Neural crest cell (in vitro differentiated cells): ENCODE results near the gene CST11. TPM values are rescaled to one million over a fixed set of nuclear protein-coding genes. Genes with fewer than 3 reads are reported as not detected.

Source experiments
- DNase-seq: peaks from one replicate; pipeline ENCODE4 v3.0.0; 2021; ENCODE audit warnings: low read depth, mixed read lengths, low spot score
- H3K27ac Mint-ChIP-seq: one replicate; pipeline ENCODE4 v1.8.0; 2021; ENCODE audit warnings: mild to moderate bottlenecking, mixed read lengths; ENCODE audit not compliant: unreplicated experiment
- H3K27me3 Mint-ChIP-seq: 2 replicates; pipeline ENCODE4 v1.8.0; 2021; ENCODE audit warnings: low read depth, mild to moderate bottlenecking, mixed read lengths
- H3K36me3 Mint-ChIP-seq: 2 replicates; pipeline ENCODE4 v1.8.0; 2021; ENCODE audit warnings: low read depth, mild to moderate bottlenecking, mixed read lengths
- H3K4me1 Mint-ChIP-seq: 2 replicates; pipeline ENCODE4 v1.8.0; 2021; ENCODE audit warnings: mixed read lengths
- H3K4me3 Mint-ChIP-seq: one replicate; pipeline ENCODE4 v1.8.0; 2021; ENCODE audit warnings: mild to moderate bottlenecking, mixed read lengths
- H3K9me3 Mint-ChIP-seq: 2 replicates; pipeline ENCODE4 v1.8.0; 2021; ENCODE audit warnings: mixed read lengths
- total RNA-seq: library from RNA; stranded (reverse); gene quantifications from 2 replicates; pipeline ENCODE4 v1.2.1, GENCODE V29; 2021
- TF ChIP-seq, protein P1 (sequence below): fragments of 200-600 bp; sonication (generic); conservative IDR thresholded peaks from 2 replicates; pipeline ENCODE4 v1.5.0; 2021; ENCODE audit warnings: antibody characterized with exemption, mild to moderate bottlenecking

Gene CST11
- total RNA-seq, 1 donor from 2014 or later = not detected

DNA sequence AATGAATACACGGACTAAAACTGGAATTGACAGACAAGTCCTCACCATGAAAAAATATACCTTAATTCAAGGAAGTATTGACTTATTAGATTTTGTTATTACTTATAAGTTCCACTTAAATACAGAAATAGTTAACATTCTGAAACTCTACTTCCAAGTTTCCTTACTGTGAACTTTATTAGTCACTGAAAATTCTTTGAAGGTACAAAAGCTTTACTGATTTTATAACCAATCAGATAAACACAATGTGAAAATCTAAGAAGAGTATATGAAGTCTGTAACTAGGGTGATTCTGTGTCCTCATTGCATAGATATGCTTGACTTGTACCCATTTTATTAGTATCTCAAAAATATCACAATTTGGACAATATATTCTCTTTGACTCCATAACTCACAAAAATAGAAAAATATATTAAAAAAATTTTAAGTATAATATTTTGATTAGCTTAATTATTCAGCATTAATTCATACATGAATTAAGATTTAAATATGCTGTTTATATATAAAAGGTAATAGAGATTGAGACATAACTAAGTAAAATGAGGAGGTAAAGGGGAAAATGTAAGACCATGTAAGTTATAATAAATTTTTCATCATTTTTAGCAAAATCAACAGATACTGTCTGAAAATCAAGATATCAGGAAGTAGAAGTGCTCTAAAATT, 38.0 kb downstream of the CST11 start:
- Mint-ChIP-seq H3K27me3 (no peaks in the 10 kb centered on the region), H3K4me1 (peaks cover 13% of the 10 kb centered on the region), H3K9me3 (no peaks in the 10 kb centered on the region), H3K27ac (no peak overlapping the region), H3K36me3 (no peaks in the 10 kb centered on the region), H3K4me3 (no peak overlapping the region)
- TF ChIP-seq, protein P1, sequence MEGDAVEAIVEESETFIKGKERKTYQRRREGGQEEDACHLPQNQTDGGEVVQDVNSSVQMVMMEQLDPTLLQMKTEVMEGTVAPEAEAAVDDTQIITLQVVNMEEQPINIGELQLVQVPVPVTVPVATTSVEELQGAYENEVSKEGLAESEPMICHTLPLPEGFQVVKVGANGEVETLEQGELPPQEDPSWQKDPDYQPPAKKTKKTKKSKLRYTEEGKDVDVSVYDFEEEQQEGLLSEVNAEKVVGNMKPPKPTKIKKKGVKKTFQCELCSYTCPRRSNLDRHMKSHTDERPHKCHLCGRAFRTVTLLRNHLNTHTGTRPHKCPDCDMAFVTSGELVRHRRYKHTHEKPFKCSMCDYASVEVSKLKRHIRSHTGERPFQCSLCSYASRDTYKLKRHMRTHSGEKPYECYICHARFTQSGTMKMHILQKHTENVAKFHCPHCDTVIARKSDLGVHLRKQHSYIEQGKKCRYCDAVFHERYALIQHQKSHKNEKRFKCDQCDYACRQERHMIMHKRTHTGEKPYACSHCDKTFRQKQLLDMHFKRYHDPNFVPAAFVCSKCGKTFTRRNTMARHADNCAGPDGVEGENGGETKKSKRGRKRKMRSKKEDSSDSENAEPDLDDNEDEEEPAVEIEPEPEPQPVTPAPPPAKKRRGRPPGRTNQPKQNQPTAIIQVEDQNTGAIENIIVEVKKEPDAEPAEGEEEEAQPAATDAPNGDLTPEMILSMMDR = no peak
- no peak for DNase-seq

DNA sequence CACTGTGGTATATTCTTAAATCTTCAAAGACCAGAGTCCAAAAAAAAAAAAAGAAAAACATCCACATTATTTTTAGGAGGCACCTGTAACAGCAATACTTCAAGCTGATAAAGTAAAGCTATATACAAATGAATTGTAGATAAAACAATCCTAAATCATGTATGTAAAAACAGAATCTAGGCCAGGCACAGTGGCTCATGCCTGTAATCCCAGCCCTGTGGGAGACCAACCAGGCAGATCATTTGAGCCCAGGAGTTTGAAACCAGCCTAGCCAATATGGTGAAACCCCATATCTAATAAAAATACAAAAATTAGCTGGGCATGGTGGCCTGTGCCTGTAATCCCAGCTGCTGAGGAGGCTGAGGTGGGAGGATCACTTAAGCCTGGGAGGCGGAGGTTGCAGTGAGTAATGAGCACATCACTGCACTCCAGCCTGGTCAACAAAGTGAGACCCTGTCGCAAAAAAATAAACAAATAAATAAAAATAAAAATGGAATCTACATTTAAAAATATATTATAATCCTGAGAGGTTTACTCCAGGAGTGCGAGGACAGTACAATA, 38.7 kb downstream of the CST11 start:
- Mint-ChIP-seq H3K36me3 (no peaks in the 10 kb centered on the region), H3K27ac (no peak overlapping the region), H3K9me3 (no peaks in the 10 kb centered on the region), H3K4me1 (peaks cover 6% of the 10 kb centered on the region), H3K4me3 (no peak overlapping the region), H3K27me3 (no peaks in the 10 kb centered on the region)
- DNase-seq = no peak
- TF ChIP-seq, protein P1 = no peak

DNA sequence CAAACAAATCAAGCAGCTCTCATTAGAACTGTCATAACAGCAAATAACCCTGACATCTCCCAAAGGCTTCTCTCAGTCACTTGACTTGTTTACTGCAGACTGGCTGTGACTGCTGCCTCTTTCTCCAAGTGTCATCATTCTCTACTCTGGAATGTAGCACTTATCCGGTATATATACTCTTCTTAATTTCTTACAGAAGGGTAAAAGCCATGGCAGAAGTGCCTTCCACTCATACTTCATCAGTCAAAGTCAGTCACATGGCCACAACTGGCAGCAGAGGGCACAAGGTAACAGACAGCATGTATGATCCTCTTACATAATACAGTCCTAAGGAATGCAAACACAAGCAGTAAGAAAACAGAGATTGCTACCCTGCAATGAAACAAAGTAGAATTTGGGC, 40.6 kb downstream of the CST11 start:
- Mint-ChIP-seq H3K36me3 (no peaks in the 10 kb centered on the region), H3K9me3 (no peaks in the 10 kb centered on the region), H3K4me1 (peaks cover 7% of the 10 kb centered on the region), H3K27ac (no peak overlapping the region), H3K27me3 (no peaks in the 10 kb centered on the region), H3K4me3 (no peak overlapping the region)
- no peak for DNase-seq
- TF ChIP-seq, protein P1 = no peak

DNA sequence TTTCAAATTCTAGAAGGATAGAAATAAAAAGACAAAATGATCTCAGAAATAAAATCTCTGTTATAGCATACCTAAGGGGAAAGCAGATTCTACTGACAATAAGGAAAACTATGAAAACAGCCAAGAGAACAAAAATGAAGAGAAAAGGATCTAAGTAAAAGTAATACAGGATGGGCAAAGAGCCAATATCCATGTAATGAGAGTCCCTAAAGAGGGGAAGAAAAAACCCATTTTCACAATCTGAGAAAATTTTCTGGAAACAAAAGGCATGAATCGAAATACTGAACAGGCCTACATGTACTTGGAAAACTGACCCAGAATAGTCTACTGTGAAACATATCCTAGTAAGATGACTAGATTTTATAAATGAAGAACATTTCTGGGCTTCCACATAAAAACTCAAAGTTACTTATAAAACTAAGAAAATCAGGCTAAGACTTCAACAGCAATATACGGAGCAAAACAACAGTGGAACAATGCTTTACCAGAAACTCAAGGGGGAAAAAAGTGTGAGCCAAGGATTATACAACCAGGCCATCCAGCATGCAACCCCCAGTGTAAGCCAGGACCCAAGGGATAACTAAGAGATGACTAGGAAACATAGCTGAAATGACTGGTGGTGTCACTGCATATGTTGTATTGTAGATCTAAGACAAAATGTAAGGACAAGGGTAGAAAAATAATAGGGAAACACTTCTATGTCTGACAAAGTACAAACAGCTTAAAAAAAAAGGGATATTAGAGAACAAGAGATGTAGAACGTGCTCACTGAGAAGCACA, 41.6 kb downstream of the CST11 start:
- Mint-ChIP-seq H3K9me3 (no peaks in the 10 kb centered on the region), H3K27ac (no peak overlapping the region), H3K4me1 (peaks cover 14% of the 10 kb centered on the region), H3K36me3 (no peaks in the 10 kb centered on the region), H3K27me3 (no peaks in the 10 kb centered on the region), H3K4me3 (no peak overlapping the region)
- TF ChIP-seq, protein P1 = no peak
- DNase-seq = no peak

DNA sequence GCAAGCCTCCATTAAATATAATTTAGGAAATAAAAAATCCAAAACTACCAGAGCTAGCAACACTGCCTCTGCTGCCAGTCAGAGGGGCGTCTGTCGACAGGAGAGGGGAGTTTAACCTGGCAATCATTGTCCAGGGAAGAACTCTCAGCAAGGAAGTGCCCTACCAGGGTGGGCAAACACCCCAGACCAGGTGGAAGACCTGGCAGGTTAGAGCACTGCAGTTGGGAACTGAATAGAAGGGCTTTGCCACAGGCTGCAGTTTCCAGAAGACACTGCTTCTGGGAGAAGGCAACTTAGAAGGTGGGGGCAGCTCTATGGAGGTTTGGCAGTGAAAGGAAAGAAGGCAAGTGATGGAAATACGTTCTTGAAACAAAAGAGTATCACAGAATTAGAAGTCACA, 42.9 kb downstream of the CST11 start:
- no peak for DNase-seq
- TF ChIP-seq, protein P1 = no peak
- H3K4me3 Mint-ChIP-seq = no peak overlapping the region
- H3K36me3 Mint-ChIP-seq = no peaks in the 10 kb centered on the region
- H3K9me3 Mint-ChIP-seq = no peaks in the 10 kb centered on the region
- no peak overlapping the region for H3K27ac Mint-ChIP-seq
- H3K4me1 Mint-ChIP-seq = peaks cover 19% of the 10 kb centered on the region
- no peaks in the 10 kb centered on the region for H3K27me3 Mint-ChIP-seq
